A549 (cell line): ENCODE results near the gene SLC35B2.

ENCODE experiments used
- HDAC2 ChIP-seq: fragments of 200-600 bp; sonication (generic); IDR thresholded peaks from 2 replicates; pipeline ENCODE4 v1.6.1; 2016
- HOXA7 ChIP-seq: fragments of 250-450 bp; sonication (Bioruptor Pico); IDR thresholded peaks from 2 replicates; pipeline ENCODE4 v1.5.0; 2020; ENCODE audit warnings: mild to moderate bottlenecking, moderate library complexity
- JUNB ChIP-seq: fragments of >200 bp; sonication (Bioruptor Twin); formaldehyde crosslinking; IDR thresholded peaks from 2 replicates; pipeline ENCODE4 v1.6.1; 2016
- RAD21 ChIP-seq, 2 experiments: fragments of >200 bp in 1 of 2; sonication (Bioruptor Twin) in 1 of 2; formaldehyde crosslinking in 1 of 2; IDR thresholded peaks in 1 of 2; conservative IDR thresholded peaks in 1 of 2; 2 replicates in 1 of 2; 3 replicates in 1 of 2; pipeline ENCODE4 v1.6.1; 2012 to 2018; ENCODE audit warnings: inconsistent platforms in 1 of 2
- RARB ChIP-seq: fragments of 250-450 bp; sonication (Bioruptor Pico); IDR thresholded peaks from 2 replicates; pipeline ENCODE4 v1.8.0; 2021; ENCODE audit warnings: mild to moderate bottlenecking, moderate library complexity
- ZFP36 ChIP-seq: fragments of 450-650 bp; IDR thresholded peaks from 2 replicates; pipeline ENCODE4 v1.6.1; 2014; ENCODE audit warnings: borderline replicate concordance; ENCODE audit not compliant: partially characterized antibody
- ZNF302 ChIP-seq: fragments of 250-450 bp; sonication (Bioruptor Pico); IDR thresholded peaks from 2 replicates; pipeline ENCODE4 v1.9.0; 2021; ENCODE audit warnings: inconsistent platforms, mild to moderate bottlenecking, moderate library complexity
- TF ChIP-seq, protein P1 (sequence below): fragments of 250-450 bp; sonication (Bioruptor Pico); IDR thresholded peaks from 2 replicates; pipeline ENCODE4 v1.5.0; 2021; ENCODE audit warnings: mild to moderate bottlenecking, moderate library complexity, borderline replicate concordance
- TF ChIP-seq, protein P2 (sequence below): fragments of 200-600 bp; sonication (generic); IDR thresholded peaks from 2 replicates; pipeline ENCODE4 v1.6.1; 2016; ENCODE audit warnings: antibody characterized with exemption, mild to moderate bottlenecking, moderate library complexity
- TF ChIP-seq, protein P3 (sequence below): fragments of >200 bp; sonication (Bioruptor Twin); formaldehyde crosslinking; IDR thresholded peaks from 3 replicates; pipeline ENCODE4 v1.5.1; 2016
- TF ChIP-seq, protein P4 (sequence below): fragments of 450-650 bp; IDR thresholded peaks from 2 replicates; pipeline ENCODE4 v1.6.1; 2014; ENCODE audit warnings: antibody characterized with exemption

DNA sequence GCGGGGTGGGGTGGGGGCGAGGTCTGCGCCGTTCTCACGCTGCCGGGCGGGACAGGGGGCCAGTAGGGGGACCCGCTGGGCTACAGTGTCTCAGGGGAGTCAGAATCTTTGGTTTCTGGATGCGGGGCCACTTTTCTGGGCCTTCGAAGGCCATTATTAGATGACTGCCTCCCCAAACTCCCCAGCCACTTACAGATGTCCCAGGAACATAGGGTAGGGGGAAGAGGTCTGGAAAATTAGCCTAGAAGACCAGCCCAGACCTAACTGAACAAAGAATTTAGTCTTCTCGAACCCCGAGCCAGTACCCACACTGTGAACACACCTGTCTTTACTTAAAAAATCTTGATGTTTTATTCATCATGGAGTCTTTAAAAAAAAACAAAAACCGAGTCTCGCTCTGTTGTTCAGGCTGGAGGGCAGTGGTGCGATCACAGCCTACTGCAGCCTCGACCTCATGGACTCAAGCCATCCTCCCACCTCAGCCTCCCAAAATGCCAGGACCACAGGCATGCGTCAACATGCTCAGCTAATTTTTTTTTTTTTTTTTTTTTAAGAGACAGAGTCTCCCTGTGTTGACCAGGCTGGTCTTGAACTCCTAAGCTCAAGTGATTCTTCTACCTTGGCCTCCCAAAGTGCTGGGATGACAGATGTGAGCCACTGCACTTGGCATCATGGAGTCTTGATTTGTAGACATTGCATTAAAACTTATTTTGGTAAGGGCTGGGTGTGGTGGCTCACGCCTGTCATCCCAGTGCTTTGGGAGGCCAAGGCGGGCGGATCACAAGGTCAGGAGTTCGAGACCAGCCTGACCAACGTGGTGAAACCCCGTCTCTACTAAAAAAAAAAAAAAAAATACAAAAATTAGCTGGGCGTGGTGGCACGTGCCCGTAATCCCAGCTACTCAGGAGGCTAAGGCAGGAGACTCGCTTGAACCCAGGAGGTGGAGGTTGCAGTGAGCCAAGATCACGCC lies 37.2 kb downstream of the SLC35B2 start:
- TF ChIP-seq, protein P1, sequence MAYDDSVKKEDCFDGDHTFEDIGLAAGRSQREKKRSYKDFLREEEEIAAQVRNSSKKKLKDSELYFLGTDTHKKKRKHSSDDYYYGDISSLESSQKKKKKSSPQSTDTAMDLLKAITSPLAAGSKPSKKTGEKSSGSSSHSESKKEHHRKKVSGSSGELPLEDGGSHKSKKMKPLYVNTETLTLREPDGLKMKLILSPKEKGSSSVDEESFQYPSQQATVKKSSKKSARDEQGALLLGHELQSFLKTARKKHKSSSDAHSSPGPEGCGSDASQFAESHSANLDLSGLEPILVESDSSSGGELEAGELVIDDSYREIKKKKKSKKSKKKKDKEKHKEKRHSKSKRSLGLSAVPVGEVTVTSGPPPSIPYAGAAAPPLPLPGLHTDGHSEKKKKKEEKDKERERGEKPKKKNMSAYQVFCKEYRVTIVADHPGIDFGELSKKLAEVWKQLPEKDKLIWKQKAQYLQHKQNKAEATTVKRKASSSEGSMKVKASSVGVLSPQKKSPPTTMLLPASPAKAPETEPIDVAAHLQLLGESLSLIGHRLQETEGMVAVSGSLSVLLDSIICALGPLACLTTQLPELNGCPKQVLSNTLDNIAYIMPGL (CRISPR knock-in tag): no peak
- TF ChIP-seq, protein P2, sequence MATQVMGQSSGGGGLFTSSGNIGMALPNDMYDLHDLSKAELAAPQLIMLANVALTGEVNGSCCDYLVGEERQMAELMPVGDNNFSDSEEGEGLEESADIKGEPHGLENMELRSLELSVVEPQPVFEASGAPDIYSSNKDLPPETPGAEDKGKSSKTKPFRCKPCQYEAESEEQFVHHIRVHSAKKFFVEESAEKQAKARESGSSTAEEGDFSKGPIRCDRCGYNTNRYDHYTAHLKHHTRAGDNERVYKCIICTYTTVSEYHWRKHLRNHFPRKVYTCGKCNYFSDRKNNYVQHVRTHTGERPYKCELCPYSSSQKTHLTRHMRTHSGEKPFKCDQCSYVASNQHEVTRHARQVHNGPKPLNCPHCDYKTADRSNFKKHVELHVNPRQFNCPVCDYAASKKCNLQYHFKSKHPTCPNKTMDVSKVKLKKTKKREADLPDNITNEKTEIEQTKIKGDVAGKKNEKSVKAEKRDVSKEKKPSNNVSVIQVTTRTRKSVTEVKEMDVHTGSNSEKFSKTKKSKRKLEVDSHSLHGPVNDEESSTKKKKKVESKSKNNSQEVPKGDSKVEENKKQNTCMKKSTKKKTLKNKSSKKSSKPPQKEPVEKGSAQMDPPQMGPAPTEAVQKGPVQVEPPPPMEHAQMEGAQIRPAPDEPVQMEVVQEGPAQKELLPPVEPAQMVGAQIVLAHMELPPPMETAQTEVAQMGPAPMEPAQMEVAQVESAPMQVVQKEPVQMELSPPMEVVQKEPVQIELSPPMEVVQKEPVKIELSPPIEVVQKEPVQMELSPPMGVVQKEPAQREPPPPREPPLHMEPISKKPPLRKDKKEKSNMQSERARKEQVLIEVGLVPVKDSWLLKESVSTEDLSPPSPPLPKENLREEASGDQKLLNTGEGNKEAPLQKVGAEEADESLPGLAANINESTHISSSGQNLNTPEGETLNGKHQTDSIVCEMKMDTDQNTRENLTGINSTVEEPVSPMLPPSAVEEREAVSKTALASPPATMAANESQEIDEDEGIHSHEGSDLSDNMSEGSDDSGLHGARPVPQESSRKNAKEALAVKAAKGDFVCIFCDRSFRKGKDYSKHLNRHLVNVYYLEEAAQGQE: no peak
- TF ChIP-seq HOXA7: no peak
- TF ChIP-seq, protein P3, sequence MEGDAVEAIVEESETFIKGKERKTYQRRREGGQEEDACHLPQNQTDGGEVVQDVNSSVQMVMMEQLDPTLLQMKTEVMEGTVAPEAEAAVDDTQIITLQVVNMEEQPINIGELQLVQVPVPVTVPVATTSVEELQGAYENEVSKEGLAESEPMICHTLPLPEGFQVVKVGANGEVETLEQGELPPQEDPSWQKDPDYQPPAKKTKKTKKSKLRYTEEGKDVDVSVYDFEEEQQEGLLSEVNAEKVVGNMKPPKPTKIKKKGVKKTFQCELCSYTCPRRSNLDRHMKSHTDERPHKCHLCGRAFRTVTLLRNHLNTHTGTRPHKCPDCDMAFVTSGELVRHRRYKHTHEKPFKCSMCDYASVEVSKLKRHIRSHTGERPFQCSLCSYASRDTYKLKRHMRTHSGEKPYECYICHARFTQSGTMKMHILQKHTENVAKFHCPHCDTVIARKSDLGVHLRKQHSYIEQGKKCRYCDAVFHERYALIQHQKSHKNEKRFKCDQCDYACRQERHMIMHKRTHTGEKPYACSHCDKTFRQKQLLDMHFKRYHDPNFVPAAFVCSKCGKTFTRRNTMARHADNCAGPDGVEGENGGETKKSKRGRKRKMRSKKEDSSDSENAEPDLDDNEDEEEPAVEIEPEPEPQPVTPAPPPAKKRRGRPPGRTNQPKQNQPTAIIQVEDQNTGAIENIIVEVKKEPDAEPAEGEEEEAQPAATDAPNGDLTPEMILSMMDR: no peak
- TF ChIP-seq ZNF302 (CRISPR knock-in tag): no peak
- no peak for TF ChIP-seq HDAC2
- no peak for TF ChIP-seq JUNB
- TF ChIP-seq ZFP36: no peak
- TF ChIP-seq, protein P4, sequence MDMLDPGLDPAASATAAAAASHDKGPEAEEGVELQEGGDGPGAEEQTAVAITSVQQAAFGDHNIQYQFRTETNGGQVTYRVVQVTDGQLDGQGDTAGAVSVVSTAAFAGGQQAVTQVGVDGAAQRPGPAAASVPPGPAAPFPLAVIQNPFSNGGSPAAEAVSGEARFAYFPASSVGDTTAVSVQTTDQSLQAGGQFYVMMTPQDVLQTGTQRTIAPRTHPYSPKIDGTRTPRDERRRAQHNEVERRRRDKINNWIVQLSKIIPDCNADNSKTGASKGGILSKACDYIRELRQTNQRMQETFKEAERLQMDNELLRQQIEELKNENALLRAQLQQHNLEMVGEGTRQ: no peak
- no peak for TF ChIP-seq RAD21 (conservative IDR thresholded peaks at IDR 0.05 in 1 of 2, IDR thresholded peaks at IDR 0.05 in 1 of 2)
- no peak for TF ChIP-seq RARB (CRISPR knock-in tag)
